Kidney epithelial cell (primary cell): ENCODE results near the gene CELF5. TPM values are rescaled to one million over a fixed set of nuclear protein-coding genes. Genes with fewer than 3 reads are reported as not detected.

Experiments
- DNase-seq: peaks from one replicate; pipeline ENCODE4 v3.0.0-alpha.2; 2010; ENCODE audit warnings: low read depth
- H3K27me3 ChIP-seq: 2 replicates; pipeline ENCODE4 v1.6.0; 2011; ENCODE audit warnings: low read length; ENCODE audit not compliant: control insufficient read depth, insufficient read depth
- H3K36me3 ChIP-seq: 2 replicates; pipeline ENCODE4 v1.5.1; 2011; ENCODE audit warnings: low read length; ENCODE audit not compliant: control insufficient read depth, insufficient read depth
- H3K4me3 ChIP-seq: 2 replicates; pipeline ENCODE4 v1.5.1; 2011; ENCODE audit warnings: low read depth, mild to moderate bottlenecking, control low read depth, low read length
- CTCF ChIP-seq: IDR thresholded peaks from 2 replicates; pipeline ENCODE4 v1.5.1; 2011; ENCODE audit warnings: mild to moderate bottlenecking, moderate library complexity, low read length, control low read depth, inconsistent platforms; ENCODE audit not compliant: insufficient read depth, poor library complexity, severe bottlenecking
- total RNA-seq: library from RNA; depleted of rRNA; stranded (reverse); fragments of >200 nt; gene quantifications from 2 replicates; pipeline ENCODE4 v1.2.3, GENCODE V29; 2015

Gene CELF5
- total RNA-seq, 1 donor from 2014 or later, result 0.17 TPM

- H3K36me3 ChIP-seq, result no peaks in the 10 kb centered on the region
- TF ChIP-seq CTCF, result no peak
Measured at GRCh38 chr19:3316659-3317207, 92.3 kb downstream of the CELF5 start.

GRCh38 chr19:3319643-3320353, 95.3 kb downstream of the CELF5 start:
- no peak for TF ChIP-seq CTCF
- Histone ChIP-seq H3K36me3 (no peaks in the 10 kb centered on the region), H3K4me3 (no peak overlapping the region), H3K27me3 (peaks cover 14% of the 10 kb centered on the region)
- no peak for DNase-seq

More at GRCh38 chr19:3316659-3317207, 92.3 kb downstream of the CELF5 start:
- Histone ChIP-seq H3K27me3 (peaks cover 28% of the 10 kb centered on the region), H3K4me3 (no peak overlapping the region)
- no peak for DNase-seq

GRCh38 chr19:3320354-3320670, 95.9 kb downstream of the CELF5 start:
- no peak for DNase-seq
- Histone ChIP-seq H3K27me3 (peaks cover 9% of the 10 kb centered on the region), H3K4me3 (no peak overlapping the region), H3K36me3 (no peaks in the 10 kb centered on the region)
- TF ChIP-seq CTCF, result no peak

GRCh38 chr19:3320853-3321252, 96.4 kb downstream of the CELF5 start:
- Histone ChIP-seq H3K27me3 (peaks cover 9% of the 10 kb centered on the region), H3K4me3 (no peak overlapping the region), H3K36me3 (no peaks in the 10 kb centered on the region)
- no peak for DNase-seq
- no peak for TF ChIP-seq CTCF

- Histone ChIP-seq H3K36me3 (no peaks in the 10 kb centered on the region), H3K27me3 (peaks cover 9% of the 10 kb centered on the region), H3K4me3 (no peak overlapping the region)
- TF ChIP-seq CTCF, result no peak
- DNase-seq, result no peak
Measured at GRCh38 chr19:3321696-3322095, 97.2 kb downstream of the CELF5 start.

- Histone ChIP-seq H3K4me3 (no peak overlapping the region), H3K36me3 (no peaks in the 10 kb centered on the region), H3K27me3 (peaks cover 9% of the 10 kb centered on the region)
- no peak for TF ChIP-seq CTCF
- DNase-seq, result no peak
Measured at GRCh38 chr19:3322199-3322978, 97.9 kb downstream of the CELF5 start.
